Erythroblast (primary cell): ENCODE data around the gene FCF1.

Experiments
- GATA1 ChIP-seq: IDR thresholded peaks from 2 replicates; pipeline ENCODE4 v1.6.1; 2011; ENCODE audit warnings: low read depth, mild to moderate bottlenecking, control low read depth, low read length, moderate library complexity
- POLR2A ChIP-seq: IDR thresholded peaks from 2 replicates; pipeline ENCODE4 v1.6.1; 2011; ENCODE audit warnings: mild to moderate bottlenecking, low read length

DNA sequence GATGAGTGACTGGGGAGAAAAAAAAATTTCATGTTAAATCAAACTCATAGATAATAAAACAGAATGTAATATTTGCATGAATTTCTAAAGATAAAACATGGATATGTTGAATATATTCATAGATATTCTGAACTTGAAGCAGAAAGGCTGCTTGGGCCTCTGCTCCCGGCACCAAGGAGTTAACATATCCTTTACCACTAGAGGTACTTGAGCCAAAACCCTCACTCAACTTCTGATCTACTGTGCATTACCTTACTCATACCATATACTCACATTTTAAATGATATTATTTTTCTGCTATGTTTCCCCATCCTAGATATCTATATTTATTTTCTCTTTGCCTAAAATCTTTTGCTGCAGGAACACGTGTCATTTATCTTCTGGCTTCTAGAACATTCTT is 15.0 kb upstream of the FCF1 start:
- no peak for TF ChIP-seq POLR2A
- no peak for TF ChIP-seq GATA1
